GM06990 (cell line): ENCODE results near the gene ELOVL6.

ENCODE experiments used
- DNase-seq: peaks from one replicate; pipeline ENCODE4 v3.0.0-alpha.2; 2011; ENCODE audit not compliant: insufficient read length; ENCODE audit errors: extremely low read depth
- H3K27me3 ChIP-seq: replicated peaks from 2 replicates; pipeline ENCODE4 v1.6.0; 2011; ENCODE audit warnings: low read length; ENCODE audit not compliant: control insufficient read depth, insufficient read depth
- H3K36me3 ChIP-seq: 2 replicates; pipeline ENCODE4 v1.5.1; 2011; ENCODE audit warnings: low read length; ENCODE audit not compliant: control insufficient read depth, insufficient read depth
- H3K4me3 ChIP-seq: replicated peaks from 2 replicates; pipeline ENCODE4 v1.5.1; 2011; ENCODE audit warnings: low read depth, mild to moderate bottlenecking, control low read depth, low read length
- CTCF ChIP-seq: IDR thresholded peaks from 2 replicates; pipeline ENCODE4 v1.5.1; 2011; ENCODE audit warnings: low read length, control low read depth, mild to moderate bottlenecking, inconsistent platforms; ENCODE audit not compliant: insufficient read depth, poor library complexity, severe bottlenecking

The ELOVL6 gene

GRCh38 chr4:110034026-110034393 is 164.4 kb downstream of the ELOVL6 start:
- Histone ChIP-seq H3K36me3 (no peaks in the 10 kb centered on the region), H3K4me3 (no peak overlapping the region), H3K27me3 (no peaks in the 10 kb centered on the region)
- no peak for TF ChIP-seq CTCF
- DNase-seq: peak; percentile 36

GRCh38 chr4:110033355-110034025 is 164.9 kb downstream of the ELOVL6 start:
- no peak for DNase-seq
- no peak overlapping the region for H3K4me3 ChIP-seq
- H3K36me3 ChIP-seq: no peaks in the 10 kb centered on the region
- H3K27me3 ChIP-seq: no peaks in the 10 kb centered on the region
- TF ChIP-seq CTCF: no peak

- Histone ChIP-seq H3K36me3 (no peaks in the 10 kb centered on the region), H3K4me3 (no peak overlapping the region), H3K27me3 (no peaks in the 10 kb centered on the region)
- TF ChIP-seq CTCF: no peak
- no peak for DNase-seq
Measured at GRCh38 chr4:110032603-110033002, 165.8 kb downstream of the ELOVL6 start.

GRCh38 chr4:110025718-110026117 is 172.7 kb downstream of the ELOVL6 start:
- Histone ChIP-seq H3K4me3 (no peak overlapping the region), H3K27me3 (no peaks in the 10 kb centered on the region), H3K36me3 (no peaks in the 10 kb centered on the region)
- no peak for TF ChIP-seq CTCF
- DNase-seq: no peak

GRCh38 chr4:110025056-110025455 is 173.4 kb downstream of the ELOVL6 start:
- no peaks in the 10 kb centered on the region for H3K36me3 ChIP-seq

More at GRCh38 chr4:110025056-110025455, 173.4 kb downstream of the ELOVL6 start:
- no peak overlapping the region for H3K4me3 ChIP-seq
- H3K27me3 ChIP-seq: no peaks in the 10 kb centered on the region
- no peak for TF ChIP-seq CTCF
- DNase-seq: no peak
